Measurements from ENCODE around the gene IL31RA. TPM values are rescaled to one million over a fixed set of nuclear protein-coding genes. Genes with fewer than 3 reads are reported as not detected.

IL31RA gene
- total RNA-seq, 2 experiments from 2014 or later: not detected

GRCh38 chr5:55873234-55873633 lies 22.1 kb downstream of the IL31RA start:
- Histone ChIP-seq H4K20me1 (ENCODE audit: insufficient read depth, low read length) (no peaks in the 10 kb centered on the region), H3K9me2 (ENCODE audit: insufficient read depth, low read length) (no peaks in the 10 kb centered on the region), H3K4me3 (ENCODE audit: low read depth, low read length, poor library complexity, severe bottlenecking) (no peak overlapping the region), H2AFZ (ENCODE audit: low read length) (no peak overlapping the region), H3K27ac (ENCODE audit: low read depth, low read length, poor library complexity, severe bottlenecking) (no peak overlapping the region), H3K4me2 (ENCODE audit: low read length) (no peak overlapping the region), H3K9me3 (ENCODE audit: low read length) (no peaks in the 10 kb centered on the region), H3K36me3 (ENCODE audit: insufficient read depth, low read length) (no peaks in the 10 kb centered on the region), H3K79me2 (ENCODE audit: insufficient read depth, low read depth, low read length) (no peaks in the 10 kb centered on the region), H3K4me1 (ENCODE audit: insufficient read depth, low read length, poor library complexity, severe bottlenecking) (no peaks in the 10 kb centered on the region)
- no TSS peak for BruUV-seq (replicated peaks)
- intact Hi-C loops (cut with micrococcal nuclease; ENCODE audit: unreplicated experiment): no loop called here
- POLR2A ChIA-PET: no interaction called here
- CTCF ChIA-PET (ENCODE audit: unreplicated experiment): no interaction called here
- DNase-seq (ENCODE audit: low spot score): no peak
- TF ChIP-seq EZH2phosphoT487 (IDR thresholded peaks at IDR 0.05; ENCODE audit: borderline replicate concordance, low read depth, low read length) (no peak), CTCF (conservative IDR thresholded peaks at IDR 0.05; ENCODE audit: low read length) (no peak)

DNA sequence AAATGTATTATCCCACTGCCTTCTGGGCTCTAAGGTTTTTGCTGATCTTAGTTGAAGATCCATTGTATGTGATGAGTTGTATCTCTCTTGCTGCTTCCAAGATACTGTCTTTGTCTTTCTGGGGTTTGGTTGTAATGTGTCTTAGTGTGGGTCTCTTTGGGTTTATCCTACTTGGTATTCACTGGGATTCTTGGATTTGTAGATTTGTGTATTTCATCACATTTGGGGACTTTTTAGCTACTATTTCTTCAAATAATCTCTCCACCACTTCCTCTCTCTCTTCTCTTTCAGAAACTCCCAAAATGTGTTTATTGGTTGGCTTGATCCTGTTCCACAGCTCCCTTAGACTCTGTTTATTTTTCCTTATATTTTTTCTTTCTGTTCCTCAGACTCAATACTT lies 26.5 kb downstream of the IL31RA start:
- Histone ChIP-seq H4K20me1 (ENCODE audit: insufficient read depth, low read length) (no peaks in the 10 kb centered on the region), H3K4me3 (ENCODE audit: low read depth, low read length, poor library complexity, severe bottlenecking) (no peak overlapping the region), H3K9me2 (ENCODE audit: insufficient read depth, low read length) (no peaks in the 10 kb centered on the region), H3K27ac (ENCODE audit: low read depth, low read length, poor library complexity, severe bottlenecking) (no peak overlapping the region), H3K79me2 (ENCODE audit: insufficient read depth, low read depth, low read length) (no peaks in the 10 kb centered on the region), H3K4me1 (ENCODE audit: insufficient read depth, low read length, poor library complexity, severe bottlenecking) (no peaks in the 10 kb centered on the region), H3K36me3 (ENCODE audit: insufficient read depth, low read length) (no peaks in the 10 kb centered on the region), H3K4me2 (ENCODE audit: low read length) (no peak overlapping the region), H3K9me3 (ENCODE audit: low read length) (no peaks in the 10 kb centered on the region), H2AFZ (ENCODE audit: low read length) (no peak overlapping the region)
- no TSS peak for BruUV-seq (replicated peaks)
- TF ChIP-seq CTCF (conservative IDR thresholded peaks at IDR 0.05; ENCODE audit: low read length): no peak
- no peak for TF ChIP-seq EZH2phosphoT487 (IDR thresholded peaks at IDR 0.05; ENCODE audit: borderline replicate concordance, low read depth, low read length)
- DNase-seq (ENCODE audit: low spot score): no peak
- intact Hi-C loops (cut with micrococcal nuclease; ENCODE audit: unreplicated experiment): no loop called here
- ChIA-PET CTCF (ENCODE audit: unreplicated experiment) (no interaction called here), POLR2A (interaction anchor here (1.3 kb wide), 1 partner anchor 9 kb away, joined by 3 read pairs; no protein-coding TSS in a partner anchor)

- H3K4me1 ChIP-seq (ENCODE audit: insufficient read depth, low read length, poor library complexity, severe bottlenecking): no peaks in the 10 kb centered on the region
- H3K4me2 ChIP-seq (ENCODE audit: low read length): no peak overlapping the region
- intact Hi-C loops (cut with micrococcal nuclease; ENCODE audit: unreplicated experiment): no loop called here
- H3K36me3 ChIP-seq (ENCODE audit: insufficient read depth, low read length): no peaks in the 10 kb centered on the region
- BruUV-seq (replicated peaks): no TSS peak
- ChIA-PET CTCF (ENCODE audit: unreplicated experiment) (no interaction called here), POLR2A (interaction anchor here (1.4 kb wide), 1 partner anchor 12 kb away, joined by 3 read pairs; no protein-coding TSS in a partner anchor)
- H3K79me2 ChIP-seq (ENCODE audit: insufficient read depth, low read depth, low read length): no peaks in the 10 kb centered on the region
- no peaks in the 10 kb centered on the region for H3K9me3 ChIP-seq (ENCODE audit: low read length)
- TF ChIP-seq CTCF (conservative IDR thresholded peaks at IDR 0.05; ENCODE audit: low read length): no peak
- no peak for TF ChIP-seq EZH2phosphoT487 (IDR thresholded peaks at IDR 0.05; ENCODE audit: borderline replicate concordance, low read depth, low read length)
- H3K9me2 ChIP-seq (ENCODE audit: insufficient read depth, low read length): no peaks in the 10 kb centered on the region
- H3K4me3 ChIP-seq (ENCODE audit: low read depth, low read length, poor library complexity, severe bottlenecking): no peak overlapping the region
- H2AFZ ChIP-seq (ENCODE audit: low read length): no peak overlapping the region
- no peaks in the 10 kb centered on the region for H4K20me1 ChIP-seq (ENCODE audit: insufficient read depth, low read length)
- H3K27ac ChIP-seq (ENCODE audit: low read depth, low read length, poor library complexity, severe bottlenecking): no peak overlapping the region
- DNase-seq (ENCODE audit: low spot score): no peak
These were observed 29.3 kb downstream of the IL31RA start for GRCh38 chr5:55880453-55880852.

Data from OCI-LY7 (cell line).